Lower leg skin (tissue), 3 donors: ENCODE data around the gene ADAMTS17.

ENCODE experiments used
- POLR2A ChIP-seq, 2 donors: fragments of 450-650 bp; IDR thresholded peaks; one replicate each; pipeline ENCODE4 v1.6.1; 2016 to 2017; ENCODE audit warnings: antibody characterized with exemption in 2 of 2, mild to moderate bottlenecking in 1 of 2, moderate library complexity in 1 of 2
- TF ChIP-seq, protein P1 (sequence below), 3 donors: fragments of 450-650 bp; IDR thresholded peaks; one replicate each; pipeline ENCODE4 v1.5.1; 2016; ENCODE audit warnings: antibody characterized with exemption in 3 of 3, mild to moderate bottlenecking in 3 of 3, moderate library complexity in 2 of 3

DNA sequence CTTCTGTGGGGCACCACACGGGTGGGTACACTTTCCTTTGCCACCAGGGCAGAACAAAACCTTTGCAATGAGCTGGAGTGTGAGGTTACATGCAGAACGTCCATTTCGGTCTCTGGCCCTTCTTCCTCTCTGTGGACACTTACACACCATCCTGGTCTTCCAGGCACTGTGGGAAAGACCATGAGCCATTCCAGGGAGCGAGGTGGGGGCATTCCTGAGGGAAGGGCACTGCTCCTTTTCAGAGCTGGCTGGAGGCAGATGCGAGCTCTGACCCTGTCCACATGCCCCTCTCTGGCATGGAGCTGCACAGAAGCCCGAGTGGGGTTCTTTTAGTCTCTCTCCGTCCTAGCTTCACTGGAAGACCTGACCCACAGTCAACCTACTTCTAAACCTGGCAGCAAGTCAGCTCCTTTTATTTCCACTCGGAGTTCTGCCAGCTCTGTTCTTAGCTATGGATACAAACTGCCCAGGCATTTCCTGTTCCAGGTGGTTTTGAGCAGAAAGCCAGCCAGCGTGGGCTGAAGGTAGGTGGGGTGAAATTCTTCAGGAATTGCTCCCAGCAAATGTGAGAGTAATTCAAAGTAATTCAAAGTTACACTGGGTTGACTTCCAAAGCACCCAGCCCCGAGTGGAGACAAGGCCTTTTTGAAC lies 281.4 kb downstream of the ADAMTS17 start:
- TF ChIP-seq POLR2A (IDR thresholded peaks at IDR 0.05) = no peak
- TF ChIP-seq, protein P1, sequence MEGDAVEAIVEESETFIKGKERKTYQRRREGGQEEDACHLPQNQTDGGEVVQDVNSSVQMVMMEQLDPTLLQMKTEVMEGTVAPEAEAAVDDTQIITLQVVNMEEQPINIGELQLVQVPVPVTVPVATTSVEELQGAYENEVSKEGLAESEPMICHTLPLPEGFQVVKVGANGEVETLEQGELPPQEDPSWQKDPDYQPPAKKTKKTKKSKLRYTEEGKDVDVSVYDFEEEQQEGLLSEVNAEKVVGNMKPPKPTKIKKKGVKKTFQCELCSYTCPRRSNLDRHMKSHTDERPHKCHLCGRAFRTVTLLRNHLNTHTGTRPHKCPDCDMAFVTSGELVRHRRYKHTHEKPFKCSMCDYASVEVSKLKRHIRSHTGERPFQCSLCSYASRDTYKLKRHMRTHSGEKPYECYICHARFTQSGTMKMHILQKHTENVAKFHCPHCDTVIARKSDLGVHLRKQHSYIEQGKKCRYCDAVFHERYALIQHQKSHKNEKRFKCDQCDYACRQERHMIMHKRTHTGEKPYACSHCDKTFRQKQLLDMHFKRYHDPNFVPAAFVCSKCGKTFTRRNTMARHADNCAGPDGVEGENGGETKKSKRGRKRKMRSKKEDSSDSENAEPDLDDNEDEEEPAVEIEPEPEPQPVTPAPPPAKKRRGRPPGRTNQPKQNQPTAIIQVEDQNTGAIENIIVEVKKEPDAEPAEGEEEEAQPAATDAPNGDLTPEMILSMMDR (IDR thresholded peaks at IDR 0.05) = no peak
